A673 (cell line): Measurements from ENCODE around the gene ZNF41. TPM values are rescaled to one million over a fixed set of nuclear protein-coding genes. Genes with fewer than 3 reads are reported as not detected.
A peak's percentile ranks its signal among the peaks of the same experiment; 100 is the strongest.

Experiments used
- BruUV-seq: library from RNA; stranded (reverse); fragments of 400-500 nt; replicated peaks from 2 replicates; lab custom pipeline; 2021; lab: Mats Ljungman, UMichigan
- CTCF ChIA-PET: fragments of 300-600 bp; sonication (Branson Sonifier 250); formaldehyde crosslinking; loops from one replicate; lab custom pipeline; 2022; ENCODE audit warnings: antibody characterized with exemption; lab: Charles Lee
- POLR2A ChIA-PET: fragments of 300-600 bp; sonication (Branson Sonifier 250); formaldehyde crosslinking; loops from one replicate; lab custom pipeline; 2022; ENCODE audit warnings: antibody characterized with exemption; ENCODE audit not compliant: low non-redundant PET; lab: Charles Lee
- DNase-seq: peaks from one replicate; pipeline ENCODE4 v3.0.0-alpha.2; 2015; ENCODE audit warnings: low spot score
- H3K27ac ChIP-seq: fragments of 200-600 bp; sonication (generic); 2 replicates; pipeline ENCODE4 v1.5.1; 2016; ENCODE audit warnings: mixed run types, low read depth, mild to moderate bottlenecking, mixed read lengths, antibody characterized with exemption, low read length; ENCODE audit not compliant: poor library complexity, severe bottlenecking
- H3K27me3 ChIP-seq: fragments of 200-600 bp; sonication (generic); replicated peaks from 2 replicates; pipeline ENCODE4 v1.6.1; 2017; ENCODE audit warnings: mixed run types, low read depth, mild to moderate bottlenecking, mixed read lengths, antibody characterized with exemption, low read length; ENCODE audit not compliant: insufficient read depth, poor library complexity
- H3K36me3 ChIP-seq: fragments of 200-600 bp; sonication (generic); 2 replicates; pipeline ENCODE4 v1.6.1; 2016; ENCODE audit warnings: mixed run types, mild to moderate bottlenecking, mixed read lengths, antibody characterized with exemption, low read length; ENCODE audit not compliant: insufficient read depth, poor library complexity, severe bottlenecking
- H3K4me1 ChIP-seq: fragments of 200-600 bp; sonication (generic); 2 replicates; pipeline ENCODE4 v1.6.1; 2017; ENCODE audit warnings: mixed run types, mild to moderate bottlenecking, mixed read lengths, antibody characterized with exemption, low read length; ENCODE audit not compliant: insufficient read depth, poor library complexity, severe bottlenecking
- H3K4me3 ChIP-seq: fragments of 200-600 bp; sonication (generic); 2 replicates; pipeline ENCODE4 v1.5.1; 2016; ENCODE audit warnings: low read depth, mixed run types, mild to moderate bottlenecking, mixed read lengths, low read length; ENCODE audit not compliant: poor library complexity, severe bottlenecking
- H3K9me3 ChIP-seq: fragments of 200-600 bp; sonication (generic); 2 replicates; pipeline ENCODE4 v1.6.1; 2016; ENCODE audit warnings: mixed run types, low read depth, mild to moderate bottlenecking, mixed read lengths, antibody characterized with exemption, low read length; ENCODE audit not compliant: poor library complexity, severe bottlenecking
- EZH2 ChIP-seq: fragments of 200-600 bp; sonication (generic); IDR thresholded peaks from 2 replicates; pipeline ENCODE4 v1.6.1; 2017; ENCODE audit warnings: borderline replicate concordance, low read depth, mild to moderate bottlenecking, mixed read lengths, antibody characterized with exemption, low read length; ENCODE audit not compliant: poor library complexity, severe bottlenecking
- intact Hi-C: fragments of 100-400 bp; cut with micrococcal nuclease; formaldehyde crosslinking; loops from one replicate; pipeline ENCODE4 v1.10.0; 2022; ENCODE audit not compliant: unreplicated experiment
- total RNA-seq: library from RNA; stranded (reverse); gene quantifications from 2 replicates; pipeline ENCODE4 v1.2.3, GENCODE V29; 2021
- TF ChIP-seq, protein P1 (sequence below): fragments of 300-800, 200-600 bp; sonication (generic); conservative IDR thresholded peaks from 2 replicates; pipeline ENCODE4 v1.5.1; 2017; ENCODE audit warnings: low read depth, mild to moderate bottlenecking, antibody characterized with exemption, low read length, moderate library complexity, mixed read lengths

Gene ZNF41
- total RNA-seq, 1 experiment from 2014 or later = 6.4 TPM

DNA sequence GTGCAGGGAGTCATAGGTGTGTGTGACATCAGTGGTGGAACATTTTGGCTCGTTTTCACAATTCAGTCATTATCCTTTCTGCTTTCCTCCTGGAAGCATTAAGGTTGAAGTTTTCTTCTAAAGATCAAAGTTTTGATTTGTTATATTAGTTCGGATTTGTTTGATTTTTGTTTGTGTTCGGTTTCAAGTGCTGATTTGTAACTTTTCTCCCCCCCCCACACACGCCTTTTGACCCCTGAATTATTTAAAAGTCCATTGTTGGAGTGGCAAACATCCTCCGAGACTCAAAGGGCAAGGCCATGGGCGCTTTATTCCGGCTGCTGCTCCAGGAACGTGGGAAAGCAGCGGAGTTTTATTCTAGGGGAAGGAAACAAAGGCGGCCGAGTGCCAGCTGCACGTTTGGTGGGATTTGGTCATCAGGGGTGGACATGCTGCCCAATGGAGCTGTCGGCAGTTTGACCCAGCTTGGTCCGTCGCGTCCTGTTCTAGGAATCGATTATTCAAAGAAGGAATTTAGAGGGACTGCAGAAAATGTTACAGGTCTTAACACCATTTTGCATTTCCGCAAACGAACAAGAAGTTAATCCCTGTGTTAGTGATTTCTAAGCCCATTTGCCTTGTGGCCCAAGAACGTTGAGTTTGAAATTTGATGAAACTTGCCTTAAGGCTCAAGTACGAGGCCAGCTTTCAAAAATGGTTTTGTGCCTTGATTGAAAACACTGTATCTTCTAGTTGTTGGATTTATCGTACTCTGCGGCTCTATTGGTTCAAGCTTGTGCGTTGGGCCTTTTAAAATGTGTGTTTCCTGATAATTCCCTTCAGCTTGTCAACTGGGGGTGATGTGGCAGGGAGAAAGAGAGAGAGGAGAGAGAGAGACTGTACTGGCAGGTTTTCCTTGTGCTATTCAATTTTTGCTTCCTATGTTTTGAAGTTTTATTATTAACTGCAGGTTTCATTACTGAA, 565 bp upstream of the ZNF41 start:
- POLR2A ChIA-PET = no interaction called here
- H3K4me3 ChIP-seq = peak overlapping the region; percentile 68
- DNase-seq = peak; percentile 24
- H3K27ac ChIP-seq = peak overlapping the region; percentile 93
- no peaks in the 10 kb centered on the region for H3K4me1 ChIP-seq
- TSS peak; percentile 77 for BruUV-seq
- H3K9me3 ChIP-seq = no peaks in the 10 kb centered on the region
- intact Hi-C loops = no loop called here
- H3K27me3 ChIP-seq = no peaks in the 10 kb centered on the region
- CTCF ChIA-PET = no interaction called here
- no peaks in the 10 kb centered on the region for H3K36me3 ChIP-seq
- TF ChIP-seq, protein P1, sequence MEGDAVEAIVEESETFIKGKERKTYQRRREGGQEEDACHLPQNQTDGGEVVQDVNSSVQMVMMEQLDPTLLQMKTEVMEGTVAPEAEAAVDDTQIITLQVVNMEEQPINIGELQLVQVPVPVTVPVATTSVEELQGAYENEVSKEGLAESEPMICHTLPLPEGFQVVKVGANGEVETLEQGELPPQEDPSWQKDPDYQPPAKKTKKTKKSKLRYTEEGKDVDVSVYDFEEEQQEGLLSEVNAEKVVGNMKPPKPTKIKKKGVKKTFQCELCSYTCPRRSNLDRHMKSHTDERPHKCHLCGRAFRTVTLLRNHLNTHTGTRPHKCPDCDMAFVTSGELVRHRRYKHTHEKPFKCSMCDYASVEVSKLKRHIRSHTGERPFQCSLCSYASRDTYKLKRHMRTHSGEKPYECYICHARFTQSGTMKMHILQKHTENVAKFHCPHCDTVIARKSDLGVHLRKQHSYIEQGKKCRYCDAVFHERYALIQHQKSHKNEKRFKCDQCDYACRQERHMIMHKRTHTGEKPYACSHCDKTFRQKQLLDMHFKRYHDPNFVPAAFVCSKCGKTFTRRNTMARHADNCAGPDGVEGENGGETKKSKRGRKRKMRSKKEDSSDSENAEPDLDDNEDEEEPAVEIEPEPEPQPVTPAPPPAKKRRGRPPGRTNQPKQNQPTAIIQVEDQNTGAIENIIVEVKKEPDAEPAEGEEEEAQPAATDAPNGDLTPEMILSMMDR = no peak
- TF ChIP-seq EZH2 = no peak

DNA sequence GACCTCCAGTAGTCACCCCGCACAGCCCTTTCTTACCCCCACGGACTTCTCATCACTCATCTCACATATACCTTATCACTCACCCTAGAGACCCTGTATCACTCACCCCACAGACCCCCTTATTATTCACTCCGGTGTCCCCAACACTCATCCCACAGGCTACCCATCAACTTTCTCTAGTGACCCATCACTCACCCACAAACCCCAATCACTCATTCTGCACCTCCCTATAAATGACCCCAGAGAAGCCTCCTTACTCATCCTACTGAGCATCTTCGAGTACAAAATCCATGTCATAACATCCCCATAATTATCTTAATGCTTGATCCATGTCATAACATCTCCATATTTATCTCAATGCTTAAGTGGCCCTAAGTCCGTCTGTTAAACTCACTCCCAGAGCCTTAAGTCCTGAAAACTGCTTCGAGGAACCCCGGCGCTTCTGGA, 934 bp downstream of the ZNF41 start:
- Histone ChIP-seq H3K4me3 (peak overlapping the region; percentile 68), H3K4me1 (no peaks in the 10 kb centered on the region), H3K9me3 (no peaks in the 10 kb centered on the region), H3K36me3 (no peaks in the 10 kb centered on the region), H3K27me3 (no peaks in the 10 kb centered on the region), H3K27ac (peak overlapping the region; percentile 93)
- intact Hi-C loops = no loop called here
- no peak for DNase-seq
- no TSS peak for BruUV-seq
- CTCF ChIA-PET = no interaction called here
- no peak for TF ChIP-seq EZH2
- TF ChIP-seq, protein P1 = no peak
- POLR2A ChIA-PET = no interaction called here

DNA sequence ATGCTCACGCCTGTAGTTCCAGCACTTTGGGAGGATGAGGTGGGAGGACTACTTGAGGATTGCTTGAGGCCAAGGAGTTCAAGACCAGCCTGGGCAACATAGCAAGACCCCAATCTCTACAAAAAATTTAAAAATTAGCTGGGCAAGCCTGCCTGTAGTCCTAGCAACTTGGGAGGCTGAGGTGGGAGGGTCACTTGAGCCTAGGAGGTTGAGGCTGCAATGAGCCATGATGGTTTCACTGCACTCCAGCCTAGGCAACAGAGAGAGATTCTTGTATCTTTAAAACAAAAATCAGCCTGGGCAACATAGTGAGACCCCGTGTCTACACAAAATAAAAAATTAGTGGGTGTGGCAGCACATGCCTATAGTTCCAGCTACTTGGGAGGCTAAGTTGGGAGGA, 1.9 kb downstream of the ZNF41 start:
- BruUV-seq = no TSS peak

More for the DNA sequence above, 1.9 kb downstream of the ZNF41 start:
- no peaks in the 10 kb centered on the region for H3K27me3 ChIP-seq
- DNase-seq = no peak
- intact Hi-C loops = no loop called here
- ChIA-PET CTCF (no interaction called here), POLR2A (no interaction called here)
- TF ChIP-seq, protein P1 = no peak
- no peak for TF ChIP-seq EZH2
- H3K36me3 ChIP-seq = no peaks in the 10 kb centered on the region
- H3K9me3 ChIP-seq = no peaks in the 10 kb centered on the region
- no peak overlapping the region for H3K27ac ChIP-seq
- H3K4me1 ChIP-seq = no peaks in the 10 kb centered on the region
- no peak overlapping the region for H3K4me3 ChIP-seq
